Activated CD8-positive, alpha-beta T cell treated with anti-CD3 and anti-CD28 coated beads for 36 hours (primary cell): Measurements from ENCODE around the gene MYLK4. TPM values are rescaled to one million over a fixed set of nuclear protein-coding genes. Genes with fewer than 3 reads are reported as not detected.

Source experiments
- ATAC-seq: fragments of 200-7000 bp; cut with Tn5 transposase; one replicate; pipeline ENCODE4 v1.10.0; 2021; ENCODE audit warnings: mild to moderate bottlenecking, moderate library complexity
- CTCF ChIA-PET: fragments of 350-600 bp; sonication (Branson Sonifier 250); formaldehyde crosslinking; loops from one replicate; lab custom pipeline; 2021; ENCODE audit warnings: antibody characterized with exemption; lab: Charles Lee
- POLR2A ChIA-PET: fragments of 350-600 bp; sonication (Branson Sonifier 250); formaldehyde crosslinking; loops from one replicate; lab custom pipeline; 2021; ENCODE audit warnings: antibody characterized with exemption; lab: Charles Lee
- DNase-seq: peaks from one replicate; pipeline ENCODE4 v3.0.0-alpha.2; 2020
- H3K27ac Mint-ChIP-seq: one replicate; pipeline ENCODE4 v1.8.0; 2021; ENCODE audit warnings: mild to moderate bottlenecking, mixed read lengths
- H3K27me3 Mint-ChIP-seq: one replicate; pipeline ENCODE4 v1.8.0; 2021; ENCODE audit warnings: mixed read lengths
- H3K36me3 Mint-ChIP-seq: one replicate; pipeline ENCODE4 v1.8.0; 2021; ENCODE audit warnings: low read depth, mixed read lengths
- H3K4me1 Mint-ChIP-seq: one replicate; pipeline ENCODE4 v1.8.0; 2021; ENCODE audit warnings: low read depth, mixed read lengths
- H3K4me3 Mint-ChIP-seq: one replicate; pipeline ENCODE4 v1.8.0; 2021; ENCODE audit warnings: mild to moderate bottlenecking, moderate library complexity, mixed read lengths
- H3K9me3 Mint-ChIP-seq: one replicate; pipeline ENCODE4 v1.8.0; 2021; ENCODE audit warnings: mixed read lengths
- CTCF ChIP-seq: fragments of 200-600 bp; IDR thresholded peaks from one replicate; pipeline ENCODE4 v1.8.0; 2022; ENCODE audit warnings: antibody characterized with exemption, mild to moderate bottlenecking
- intact Hi-C: fragments of 100-400 bp; cut with micrococcal nuclease; formaldehyde crosslinking; loops from one replicate; pipeline ENCODE4 v1.10.0; 2022
- total RNA-seq, 2 experiments: library from RNA; stranded (reverse); gene quantifications; one replicate each; pipeline ENCODE4 v1.2.3, GENCODE V29; 2021

MYLK4 gene
- total RNA-seq, 2 experiments from 2014 or later: 0.09 to 0.11 TPM

DNA sequence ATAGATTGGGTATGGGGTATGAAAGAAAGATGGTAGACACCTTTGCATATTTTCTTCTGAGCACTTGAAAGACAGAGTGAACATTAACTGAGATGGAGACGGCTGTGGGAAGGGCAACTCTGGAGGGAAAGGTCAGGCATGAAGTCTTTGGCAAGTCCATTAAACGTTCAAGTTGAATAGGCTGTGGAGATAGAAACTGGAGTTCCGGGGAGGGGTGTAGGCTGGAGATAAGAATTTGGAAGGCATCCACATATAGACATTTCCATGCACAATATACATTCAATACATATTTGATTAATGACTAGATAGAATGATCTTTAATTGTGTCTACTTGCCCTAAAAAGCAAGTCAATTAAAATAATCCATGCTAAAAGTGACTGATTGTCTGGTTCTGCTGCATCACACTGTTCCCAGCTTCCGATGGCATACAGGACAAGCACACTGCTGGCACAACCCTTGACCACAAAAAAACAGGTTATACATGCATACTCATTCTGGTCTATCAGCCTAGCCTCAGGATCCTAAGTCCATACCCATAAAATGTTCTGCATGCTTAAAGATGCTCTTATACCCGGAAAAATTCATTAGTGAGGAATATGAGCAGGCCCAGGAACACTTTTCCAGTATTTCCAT, 1.9 kb upstream of the MYLK4 start:
- DNase-seq (no peak), ATAC-seq (no peak)
- intact Hi-C loops: loop anchor here (10.0 kb wide), 1 partner anchor 1158 kb away; no protein-coding TSS in a partner anchor
- Mint-ChIP-seq H3K4me3 (no peak overlapping the region), H3K36me3 (no peaks in the 10 kb centered on the region), H3K27ac (no peak overlapping the region), H3K9me3 (no peaks in the 10 kb centered on the region), H3K27me3 (peaks cover 10% of the 10 kb centered on the region), H3K4me1 (peaks cover 7% of the 10 kb centered on the region)
- CTCF ChIA-PET: interaction anchor here (0.7 to 13.4 kb wide), 6 partner anchors 9 to 1156 kb away, joined by 3 to 224 read pairs (median 5); no protein-coding TSS in a partner anchor
- POLR2A ChIA-PET: no interaction called here
- no peak for TF ChIP-seq CTCF

GRCh38 chr6:2751871-2752270, 1.1 kb upstream of the MYLK4 start:
- ATAC-seq: peak; percentile 24
- no peaks in the 10 kb centered on the region for H3K9me3 Mint-ChIP-seq
- no peaks in the 10 kb centered on the region for H3K36me3 Mint-ChIP-seq
- H3K27me3 Mint-ChIP-seq: peaks cover 10% of the 10 kb centered on the region
- no peak for DNase-seq
- TF ChIP-seq CTCF: no peak
- intact Hi-C loops: loop anchor here (10.0 kb wide), 1 partner anchor 1157 kb away; no protein-coding TSS in a partner anchor
- H3K4me3 Mint-ChIP-seq: no peak overlapping the region
- ChIA-PET CTCF (interaction anchor here (0.7 to 13.4 kb wide), 7 partner anchors 10 to 1156 kb away, joined by 3 to 224 read pairs (median 21); partner anchors contain the start of gene WRNIP1), POLR2A (interaction anchor here (0.7 kb wide), 1 partner anchor 153 kb away, joined by 3 read pairs; no protein-coding TSS in a partner anchor)
- H3K27ac Mint-ChIP-seq: no peak overlapping the region
- peaks cover 7% of the 10 kb centered on the region for H3K4me1 Mint-ChIP-seq

DNA sequence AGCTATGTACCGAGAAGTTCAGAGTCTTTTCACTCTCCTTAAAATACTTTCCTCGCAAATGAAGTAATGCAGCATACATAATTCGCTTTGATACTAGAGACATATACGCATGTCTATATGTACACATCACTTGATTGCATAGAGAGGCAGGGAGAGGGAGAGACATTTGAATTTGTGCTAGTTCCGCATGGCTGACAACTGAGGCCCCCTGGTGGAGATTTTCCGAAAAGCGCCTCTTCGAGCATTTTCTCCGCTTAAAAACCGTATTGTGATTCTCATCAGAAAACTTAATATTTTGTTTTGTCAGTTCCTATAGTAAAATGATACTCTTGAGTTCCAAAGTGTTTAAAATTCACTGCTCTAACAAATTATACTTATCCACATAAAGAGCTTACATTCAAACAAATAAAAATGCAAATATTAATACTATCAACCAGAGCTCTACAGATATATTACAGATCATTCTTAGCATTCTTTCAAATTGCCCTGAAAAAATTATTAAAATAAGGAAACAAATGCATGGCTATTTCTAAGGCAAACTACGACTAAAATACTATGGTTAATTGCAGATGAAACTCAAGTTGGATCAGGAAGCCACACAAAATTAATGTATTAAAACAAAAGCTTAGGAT, 637 bp downstream of the MYLK4 start:
- peak; percentile 91 for TF ChIP-seq CTCF
- CTCF ChIA-PET: interaction anchor here (0.7 to 13.4 kb wide), 41 partner anchors 8 to 1157 kb away, joined by 3 to 224 read pairs (median 4); partner anchors contain the start of gene WRNIP1
- H3K9me3 Mint-ChIP-seq: no peaks in the 10 kb centered on the region
- peaks cover 7% of the 10 kb centered on the region for H3K4me1 Mint-ChIP-seq
- peaks cover 8% of the 10 kb centered on the region for H3K27me3 Mint-ChIP-seq
- peak; percentile 82 for DNase-seq
- ATAC-seq: peak; percentile 74
- POLR2A ChIA-PET: no interaction called here
- no peak overlapping the region for H3K27ac Mint-ChIP-seq
- intact Hi-C loops: loop anchor here (10.0 kb wide), 1 partner anchor 1155 kb away; no protein-coding TSS in a partner anchor
- H3K4me3 Mint-ChIP-seq: no peak overlapping the region
- no peaks in the 10 kb centered on the region for H3K36me3 Mint-ChIP-seq

GRCh38 chr6:2748183-2748582, 2.5 kb downstream of the MYLK4 start:
- Mint-ChIP-seq H3K9me3 (no peaks in the 10 kb centered on the region), H3K36me3 (no peaks in the 10 kb centered on the region), H3K27ac (no peak overlapping the region), H3K27me3 (peaks cover 8% of the 10 kb centered on the region), H3K4me3 (no peak overlapping the region), H3K4me1 (peaks cover 7% of the 10 kb centered on the region)
- CTCF ChIA-PET: interaction anchor here (3.0 to 13.4 kb wide), 5 partner anchors 10 to 114 kb away, joined by 23 to 224 read pairs (median 32); partner anchors contain the start of gene WRNIP1
- ATAC-seq (no peak), DNase-seq (no peak)
- TF ChIP-seq CTCF: no peak
- POLR2A ChIA-PET: no interaction called here
- intact Hi-C loops: no loop called here
